ENCODE measurements around the gene REXO4.
A peak's percentile ranks its signal among the peaks of the same experiment; 100 is the strongest.
"Not testable (repeated sequence)": the region's sequence is repeated elsewhere in the genome, so short reads cannot be mapped to it uniquely, and the experiment has no call there.

Gene REXO4

DNA sequence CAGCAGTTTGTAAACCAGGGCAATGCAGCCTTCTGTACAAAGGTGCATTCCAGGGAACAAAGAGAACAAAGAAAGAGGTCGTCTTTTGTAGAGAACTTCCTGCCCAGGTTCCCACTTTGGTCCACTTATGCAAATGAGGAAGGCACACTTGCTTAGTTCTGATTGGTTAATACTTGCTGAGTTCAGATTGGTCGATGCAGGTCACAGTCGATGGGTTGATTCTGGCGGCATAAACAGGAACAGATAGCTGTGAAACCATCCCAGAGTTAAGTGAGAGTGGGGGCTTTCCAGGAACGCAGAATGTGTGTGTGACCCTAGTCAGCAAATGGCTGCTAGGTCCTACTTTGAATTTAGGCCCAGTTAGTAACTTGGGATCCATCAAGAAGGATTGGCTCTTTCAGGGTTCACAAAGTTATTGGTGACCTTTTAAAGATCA, 2.6 kb upstream of the REXO4 start:
- no peak for DNase-seq (ENCODE audit: low spot score)

DNA sequence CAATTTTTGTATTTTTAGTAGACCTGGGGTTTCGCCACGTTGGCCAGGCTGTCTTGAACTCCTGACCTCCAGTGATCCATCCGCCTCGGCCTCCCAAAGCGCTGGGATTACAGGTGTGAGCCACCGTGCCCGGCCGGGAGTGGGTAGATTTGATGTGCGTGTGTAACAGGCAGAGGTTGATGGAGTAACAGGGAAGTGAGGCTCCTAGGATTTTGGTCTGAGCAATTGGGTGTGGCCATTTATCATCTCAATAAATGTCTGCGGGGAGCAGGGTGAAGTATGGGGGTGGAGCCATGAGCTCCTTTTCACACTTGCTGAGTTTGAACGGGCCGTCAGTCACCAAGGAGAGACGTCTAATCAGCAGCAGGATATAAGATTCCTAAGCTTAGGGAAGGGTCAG, 1.2 kb upstream of the REXO4 start:
- DNase-seq (ENCODE audit: low spot score), result no peak

DNA sequence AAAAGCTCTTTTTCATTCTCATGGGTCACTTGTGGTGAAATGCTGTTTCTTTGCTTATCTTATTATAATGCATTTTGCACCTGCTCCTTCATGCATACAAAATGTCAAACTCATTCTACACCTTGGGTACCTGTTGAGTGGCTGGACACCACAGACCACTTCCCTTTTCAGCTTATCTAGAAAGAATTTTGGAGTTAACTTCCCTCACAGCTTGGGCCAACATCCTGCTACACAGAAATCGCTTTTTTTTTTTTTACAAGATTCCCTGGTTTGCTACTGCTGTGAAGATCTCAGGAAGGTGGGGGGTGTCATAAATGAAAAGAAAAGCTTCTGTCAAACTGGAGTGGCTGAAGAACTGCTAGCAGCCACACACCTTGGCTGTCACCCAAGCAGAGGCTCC, 2.6 kb downstream of the REXO4 start:
- DNase-seq (ENCODE audit: low spot score), result no peak

DNA sequence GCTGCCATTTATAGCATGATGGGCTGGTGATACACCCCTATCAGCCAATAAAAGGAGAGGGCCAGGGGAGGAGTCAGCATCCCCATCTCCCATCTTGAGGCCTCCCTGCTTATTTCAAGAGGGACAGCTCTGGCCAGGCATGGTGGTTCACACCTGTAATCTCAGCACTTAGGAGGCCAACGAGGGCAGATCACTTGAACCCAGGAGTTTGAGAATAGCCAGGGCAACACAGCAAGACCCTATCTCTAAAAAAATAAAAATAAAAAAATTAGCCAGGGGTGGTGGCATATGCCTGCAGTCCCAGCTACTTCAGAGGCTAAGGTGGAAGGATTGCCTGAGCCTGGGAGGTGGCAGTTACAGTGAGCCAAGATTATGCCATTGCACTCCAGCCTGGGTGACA, 9.8 kb downstream of the REXO4 start:
- DNase-seq (ENCODE audit: low spot score), result no peak

DNA sequence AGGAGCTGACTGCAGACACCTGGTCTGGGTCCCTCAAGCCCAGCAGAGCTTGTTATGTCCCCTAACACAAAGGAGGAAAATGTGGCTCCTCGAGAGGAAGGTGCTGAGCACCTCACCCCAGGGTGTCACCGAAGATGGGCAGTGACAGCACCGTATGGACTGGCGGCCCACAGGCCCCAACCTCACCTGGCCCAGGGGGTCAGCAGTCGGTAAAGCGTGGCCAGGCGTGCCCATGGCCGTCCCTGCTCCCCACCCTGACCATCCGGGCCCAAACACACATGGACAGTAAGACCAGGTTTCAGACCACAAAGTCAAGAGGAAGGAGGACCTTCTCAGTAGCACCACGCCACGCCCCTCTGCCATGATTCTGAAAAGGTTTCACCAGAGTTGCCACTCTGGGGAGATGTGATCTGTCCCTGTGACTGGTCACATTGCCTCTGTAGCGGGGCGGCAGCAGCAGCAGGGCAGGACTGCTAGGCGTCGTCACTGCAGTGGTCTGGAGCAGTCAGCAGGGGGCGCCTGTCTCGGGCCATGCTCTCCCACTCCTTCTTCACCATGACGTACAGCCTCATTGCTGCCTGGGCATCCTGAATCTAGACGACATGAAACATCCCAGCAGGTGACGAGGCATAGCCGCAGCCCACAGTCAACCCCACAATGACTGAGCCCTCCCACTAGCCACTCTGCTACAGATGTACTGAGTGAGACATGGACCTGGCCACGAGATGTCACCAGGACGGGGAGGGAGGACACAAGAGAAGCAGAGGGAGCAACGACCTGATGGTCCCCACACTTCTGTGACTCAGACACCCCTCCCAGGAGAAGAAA, 11.1 kb downstream of the REXO4 start:
- peak; percentile 72 for DNase-seq (ENCODE audit: low spot score)

GRCh38 chr9:133405508-133406438, 12.0 kb downstream of the REXO4 start:
- DNase-seq (ENCODE audit: low spot score), result no peak

GRCh38 chr9:133404454-133405002, 13.3 kb downstream of the REXO4 start:
- DNase-seq (ENCODE audit: low spot score), result no peak

DNA sequence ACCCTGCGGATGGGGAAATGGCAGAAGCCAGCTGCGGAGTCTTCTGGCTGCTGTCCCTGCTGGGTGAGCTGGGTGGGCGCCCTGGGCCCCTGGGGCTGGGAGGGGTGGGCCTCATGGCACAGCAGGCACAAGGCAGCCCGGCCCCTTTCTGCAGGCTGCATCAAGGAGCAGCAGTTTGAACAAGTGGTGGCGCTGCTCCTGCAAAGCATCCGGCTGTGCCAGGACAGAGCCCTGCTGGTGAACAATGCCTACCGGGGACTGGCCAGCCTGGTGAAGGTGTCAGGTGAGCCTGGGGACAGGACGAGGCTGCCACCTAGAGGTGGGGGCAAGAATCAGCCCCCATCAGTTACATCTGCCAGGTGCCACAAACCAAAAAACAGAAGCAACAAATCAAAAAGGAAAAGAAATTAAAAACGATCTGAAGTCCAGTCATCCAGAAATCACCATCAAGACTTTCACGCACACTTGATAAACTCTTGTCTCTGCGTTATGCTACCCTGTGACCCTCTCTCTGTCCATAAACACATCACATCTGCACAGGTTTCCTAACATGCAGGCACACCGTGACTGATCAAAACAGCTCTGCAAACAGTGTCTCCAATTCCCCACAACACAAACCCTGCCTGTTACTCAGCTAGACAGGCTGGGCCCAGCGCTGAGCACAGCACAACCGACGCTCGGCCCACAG, 13.9 kb downstream of the REXO4 start:
- DNase-seq (ENCODE audit: low spot score), result peak; percentile 24

GRCh38 chr9:133402689-133403088, 15.1 kb downstream of the REXO4 start:
- DNase-seq (ENCODE audit: low spot score), result no peak

GRCh38 chr9:133401588-133401987, 16.2 kb downstream of the REXO4 start:
- no peak for DNase-seq (ENCODE audit: low spot score)

GRCh38 chr9:133400292-133400691, 17.5 kb downstream of the REXO4 start:
- DNase-seq (ENCODE audit: low spot score), result no peak

GRCh38 chr9:133397895-133398294, 19.9 kb downstream of the REXO4 start:
- no peak for DNase-seq (ENCODE audit: low spot score)

DNA sequence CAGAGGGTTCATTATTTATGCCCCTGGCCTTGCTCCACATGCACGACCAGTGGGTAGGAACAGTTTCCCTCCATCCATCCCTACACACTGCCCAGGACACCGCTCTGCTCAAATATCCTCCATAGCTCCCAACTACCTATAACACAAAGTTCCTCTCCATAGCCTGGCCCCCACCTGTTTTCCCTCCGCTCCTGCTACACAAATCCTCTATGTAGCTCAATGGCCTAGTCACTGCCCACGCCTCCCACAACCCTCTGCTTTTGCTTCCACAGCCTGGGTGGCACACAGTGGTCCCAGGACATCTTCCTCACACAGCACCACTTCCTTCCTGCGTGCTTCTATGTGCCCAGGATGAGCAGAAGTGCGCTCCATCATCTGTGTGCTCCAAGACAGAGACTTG, 20.4 kb downstream of the REXO4 start:
- DNase-seq (ENCODE audit: low spot score), result no peak

DNA sequence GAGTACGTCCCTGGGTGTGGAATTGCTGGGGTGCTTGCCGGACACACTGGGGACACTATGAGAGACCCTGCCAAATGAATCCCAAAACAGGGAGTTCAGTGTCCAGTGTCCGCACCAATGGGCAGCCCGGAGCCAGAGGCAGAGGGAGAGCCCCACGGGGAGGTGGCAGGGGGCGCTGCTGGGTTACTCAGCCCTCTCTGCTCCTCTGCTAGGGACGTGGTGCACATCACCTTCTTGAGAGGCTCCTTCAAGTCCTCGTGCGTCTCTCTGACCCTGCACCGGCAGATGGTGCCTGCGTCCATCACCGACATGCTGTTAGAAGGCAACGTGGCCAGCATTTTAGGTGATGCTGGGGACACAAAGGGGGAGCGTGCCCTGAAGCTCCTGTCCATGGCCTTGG, 20.9 kb downstream of the REXO4 start:
- DNase-seq (ENCODE audit: low spot score), result peak; percentile 42

DNA sequence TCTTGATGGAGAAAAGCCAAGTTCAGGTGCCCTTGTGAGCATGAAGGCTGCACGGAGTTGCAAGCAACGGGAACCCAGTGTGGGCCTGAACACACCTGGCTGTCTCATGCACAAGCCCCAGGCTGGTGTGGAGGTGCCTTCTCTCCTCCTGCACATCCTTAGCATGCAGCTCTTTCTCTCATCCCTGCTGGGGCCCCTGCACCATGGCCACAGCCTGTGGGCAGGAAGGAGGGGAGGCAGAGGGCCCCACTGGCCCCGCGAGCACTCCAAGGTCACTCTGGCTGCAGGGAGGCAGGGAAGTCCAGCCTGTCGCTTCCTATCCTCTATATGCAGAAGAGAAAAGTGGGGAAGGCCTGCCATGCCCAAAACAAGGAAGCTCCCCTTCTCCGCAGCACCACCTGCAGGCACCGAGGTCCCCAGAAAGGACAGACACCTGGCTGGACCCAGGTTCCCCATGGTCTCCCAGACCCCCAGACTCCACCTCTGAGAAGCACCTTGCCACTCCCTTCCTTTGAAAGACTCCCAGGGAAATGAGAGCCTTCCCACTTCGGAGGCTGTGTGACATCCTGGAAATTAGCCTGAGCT, 23.0 kb downstream of the REXO4 start:
- DNase-seq (ENCODE audit: low spot score), result no peak

DNA sequence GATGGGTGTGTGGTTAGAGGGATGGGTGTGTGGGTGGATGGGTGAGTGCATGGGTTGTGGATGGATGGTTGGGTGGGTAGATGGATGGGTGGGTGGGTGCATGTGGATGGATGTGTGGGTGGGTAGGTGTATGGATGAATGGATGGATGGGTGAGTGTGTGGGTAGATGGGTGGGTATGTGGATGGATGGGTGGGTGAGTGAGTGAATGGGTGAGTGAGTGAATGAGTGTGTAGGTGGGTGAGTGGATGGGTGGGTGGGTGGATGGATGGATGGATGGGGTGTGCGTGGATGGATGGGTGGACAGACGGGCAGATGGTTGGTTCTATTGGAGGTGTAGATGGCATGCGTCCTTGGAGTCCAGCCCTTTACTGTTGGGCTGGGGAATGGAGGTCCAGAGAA, 24.4 kb downstream of the REXO4 start:
- DNase-seq (ENCODE audit: low spot score), result no peak

DNA sequence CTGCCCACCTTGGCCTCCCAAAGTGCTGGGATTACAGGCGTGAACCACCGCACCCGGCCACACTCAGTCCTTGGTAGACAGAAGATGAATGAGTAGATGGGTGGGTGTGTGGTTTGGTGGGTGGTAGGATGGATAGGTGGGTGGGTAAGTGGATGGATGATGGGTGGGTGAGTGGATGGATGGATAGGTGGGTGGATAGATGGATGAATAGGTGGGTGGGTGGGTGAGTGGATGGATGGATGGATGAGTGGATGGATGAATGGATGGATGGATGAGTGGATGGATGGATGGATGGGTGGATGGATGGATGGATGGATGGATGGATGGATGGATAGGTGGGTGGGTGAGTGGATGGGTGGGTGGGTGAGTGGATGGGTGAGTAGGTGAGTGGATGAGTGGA, 25.5 kb downstream of the REXO4 start:
- not testable (repeated sequence) for DNase-seq (ENCODE audit: low spot score)

GRCh38 chr9:133391449-133391848, 26.4 kb downstream of the REXO4 start:
- DNase-seq (ENCODE audit: low spot score), result not testable (repeated sequence)

DNA sequence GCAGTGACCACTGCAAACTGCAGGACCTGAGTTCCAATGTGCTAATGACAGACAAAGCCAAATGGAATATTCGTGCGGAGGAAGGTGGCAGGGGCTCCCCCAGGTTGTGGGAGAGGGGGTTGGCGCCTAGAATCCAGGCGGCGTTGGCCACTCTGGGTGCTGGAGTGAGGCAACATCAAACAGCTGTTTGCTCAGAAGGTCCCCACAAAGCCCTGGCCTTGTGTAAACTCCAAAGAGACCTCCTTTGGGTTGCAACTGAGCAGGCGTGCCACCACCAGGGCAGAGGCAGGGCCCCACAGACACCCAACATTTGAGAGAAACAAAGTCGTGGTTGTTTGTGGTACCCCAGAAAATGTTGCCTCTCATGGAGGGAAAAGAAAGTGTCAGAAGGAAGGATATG, 27.1 kb downstream of the REXO4 start:
- no peak for DNase-seq (ENCODE audit: low spot score)

DNA sequence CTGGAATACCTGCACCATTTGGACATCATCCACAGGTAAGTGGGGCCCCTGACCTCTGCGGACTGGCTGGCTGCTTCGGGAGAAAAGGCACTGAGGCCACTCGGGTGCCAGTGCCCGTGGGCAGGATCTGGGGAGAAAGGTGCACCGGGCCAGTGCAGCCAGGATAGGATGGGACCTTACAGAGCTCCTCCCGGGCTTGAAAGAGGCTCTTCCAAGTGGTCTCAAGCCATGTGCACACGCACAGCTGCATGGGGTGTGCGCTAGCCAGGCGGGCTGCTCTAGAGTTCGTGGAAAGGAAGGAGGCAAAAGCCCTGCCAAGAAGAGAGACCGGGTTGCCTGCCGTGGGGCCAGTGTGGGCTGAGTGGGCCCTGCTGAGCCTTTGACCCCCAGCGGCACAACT, 28.2 kb downstream of the REXO4 start:
- DNase-seq (ENCODE audit: low spot score), result no peak

DNA sequence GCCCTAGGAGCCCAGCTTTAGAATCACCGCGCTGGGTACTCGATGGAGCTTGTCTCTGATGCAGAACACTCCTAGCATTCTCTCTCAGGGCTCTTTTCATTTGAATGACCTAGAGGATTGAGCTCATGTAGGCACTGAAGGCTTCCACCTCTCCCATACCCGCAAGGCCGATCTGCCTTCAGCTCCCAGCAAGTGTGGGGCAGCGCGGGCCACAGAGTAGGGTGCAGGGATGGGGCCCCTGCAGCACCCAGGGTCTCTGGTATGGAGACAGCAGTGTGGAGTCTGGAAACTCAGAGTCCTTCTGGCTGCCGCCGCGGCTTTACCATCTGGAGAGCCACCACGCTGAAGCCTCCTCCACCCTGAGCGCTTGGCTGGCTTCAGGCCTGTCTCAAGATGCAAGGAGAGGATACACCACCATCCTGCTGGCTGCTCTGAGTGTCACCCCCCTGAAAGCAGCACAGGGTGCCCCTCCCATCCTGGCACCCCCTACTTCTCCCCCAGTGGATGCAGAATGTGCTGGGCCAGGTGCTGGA, 28.7 kb downstream of the REXO4 start:
- no peak for DNase-seq (ENCODE audit: low spot score)

- no peak for DNase-seq (ENCODE audit: low spot score)
These were observed 30.1 kb downstream of the REXO4 start for GRCh38 chr9:133387680-133388079.

All from cerebellar cortex (tissue), 1 donor.